DND-41 (cell line): ENCODE measurements around the gene GABRG3.

Experiments
- ATAC-seq: fragments of 200-7000 bp; cut with Tn5 transposase; 3 replicates; pipeline ENCODE4 v1.9.1; 2021; ENCODE audit warnings: low read depth; ENCODE audit not compliant: insufficient read depth
- DNase-seq: peaks from one replicate; pipeline ENCODE4 v3.0.0-alpha.2; 2020
- H2AFZ ChIP-seq: 2 replicates; pipeline ENCODE4 v1.6.0; 2012; ENCODE audit warnings: low read depth, low read length
- H3K27ac ChIP-seq: 2 replicates; pipeline ENCODE4 v1.5.1; 2012; ENCODE audit warnings: low read length, inconsistent platforms
- H3K27me3 ChIP-seq: fragments of 200-600 bp; sonication (generic); 2 replicates; pipeline ENCODE4 v1.6.0; 2012; ENCODE audit warnings: low read length, mild to moderate bottlenecking, inconsistent platforms; ENCODE audit not compliant: insufficient read depth, poor library complexity
- H3K36me3 ChIP-seq: 2 replicates; pipeline ENCODE4 v1.5.1; 2012; ENCODE audit warnings: low read length, inconsistent platforms; ENCODE audit not compliant: insufficient read depth
- H3K4me1 ChIP-seq: 2 replicates; pipeline ENCODE4 v1.5.1; 2012; ENCODE audit warnings: mild to moderate bottlenecking, low read length; ENCODE audit not compliant: insufficient read depth
- H3K4me2 ChIP-seq: 2 replicates; pipeline ENCODE4 v1.6.0; 2012; ENCODE audit warnings: mild to moderate bottlenecking, moderate library complexity, low read length, inconsistent platforms; ENCODE audit not compliant: insufficient read depth
- H3K4me3 ChIP-seq, 2 experiments: fragments of 200-600 bp in 1 of 2; shearing (Covaris generic) in 1 of 2; 2 replicates each; pipeline ENCODE4 v1.5.1; 2012 to 2016; ENCODE audit warnings: inconsistent platforms in 2 of 2, low read length in 2 of 2, mild to moderate bottlenecking in 2 of 2, low read depth in 1 of 2, moderate library complexity in 1 of 2
- H3K79me2 ChIP-seq: 2 replicates; pipeline ENCODE4 v1.6.0; 2012; ENCODE audit warnings: low read length, inconsistent platforms; ENCODE audit not compliant: insufficient read depth
- H3K9ac ChIP-seq: 2 replicates; pipeline ENCODE4 v1.6.0; 2012; ENCODE audit warnings: low read depth, mild to moderate bottlenecking, inconsistent platforms, low read length, moderate library complexity
- H3K9me3 ChIP-seq: 2 replicates; pipeline ENCODE4 v1.5.1; 2012; ENCODE audit warnings: low read length, moderate library complexity, mild to moderate bottlenecking, inconsistent platforms; ENCODE audit not compliant: insufficient read depth, severe bottlenecking
- H4K20me1 ChIP-seq: 2 replicates; pipeline ENCODE4 v1.6.0; 2012; ENCODE audit warnings: low read length; ENCODE audit not compliant: insufficient read depth
- CTCF ChIP-seq: IDR thresholded peaks from 2 replicates; pipeline ENCODE4 v1.5.1; 2012; ENCODE audit warnings: borderline replicate concordance, low read length, moderate library complexity, mild to moderate bottlenecking; ENCODE audit not compliant: poor library complexity, severe bottlenecking; ENCODE audit errors: extremely low read depth
- EZH2 ChIP-seq: IDR thresholded peaks from 3 replicates; pipeline ENCODE4 v1.6.1; 2012; ENCODE audit warnings: borderline replicate concordance, low read depth, mild to moderate bottlenecking, moderate library complexity, low read length, inconsistent platforms; ENCODE audit not compliant: severe bottlenecking

GABRG3 gene

GRCh38 chr15:27481768-27482167 is 510.8 kb downstream of the GABRG3 start:
- Histone ChIP-seq H2AFZ (no peak overlapping the region), H3K4me1 (no peaks in the 10 kb centered on the region), H3K27ac (no peak overlapping the region), H3K9me3 (no peaks in the 10 kb centered on the region), H3K79me2 (no peaks in the 10 kb centered on the region), H3K4me2 (no peak overlapping the region), H3K4me3 (no peak overlapping the region), H3K9ac (no peak overlapping the region), H4K20me1 (no peaks in the 10 kb centered on the region), H3K27me3 (no peaks in the 10 kb centered on the region), H3K36me3 (no peaks in the 10 kb centered on the region)
- no peak for ATAC-seq
- no peak for DNase-seq
- TF ChIP-seq EZH2: no peak
- no peak for TF ChIP-seq CTCF

- Histone ChIP-seq H3K4me2 (no peak overlapping the region), H3K27ac (no peak overlapping the region), H2AFZ (no peak overlapping the region), H3K79me2 (no peaks in the 10 kb centered on the region), H3K4me3 (no peak overlapping the region), H3K9me3 (no peaks in the 10 kb centered on the region), H3K4me1 (no peaks in the 10 kb centered on the region), H4K20me1 (no peaks in the 10 kb centered on the region), H3K36me3 (no peaks in the 10 kb centered on the region), H3K9ac (no peak overlapping the region), H3K27me3 (no peaks in the 10 kb centered on the region)
- DNase-seq (no peak), ATAC-seq (no peak)
- TF ChIP-seq EZH2 (no peak), CTCF (no peak)
These were observed 511.3 kb downstream of the GABRG3 start for GRCh38 chr15:27482287-27482686.

- no peak for TF ChIP-seq CTCF
- no peak for TF ChIP-seq EZH2
- Histone ChIP-seq H3K36me3 (no peaks in the 10 kb centered on the region), H3K4me3 (no peak overlapping the region), H3K4me1 (no peaks in the 10 kb centered on the region), H3K9me3 (no peaks in the 10 kb centered on the region), H3K27me3 (no peaks in the 10 kb centered on the region), H4K20me1 (no peaks in the 10 kb centered on the region), H3K79me2 (no peaks in the 10 kb centered on the region), H3K4me2 (no peak overlapping the region), H3K27ac (no peak overlapping the region), H2AFZ (no peak overlapping the region), H3K9ac (no peak overlapping the region)
- DNase-seq: no peak
- no peak for ATAC-seq
These were observed 512.1 kb downstream of the GABRG3 start for GRCh38 chr15:27483124-27483523.

- TF ChIP-seq EZH2: no peak
- TF ChIP-seq CTCF: no peak
- ATAC-seq (no peak), DNase-seq (no peak)
- H4K20me1 ChIP-seq: no peaks in the 10 kb centered on the region
- no peaks in the 10 kb centered on the region for H3K27me3 ChIP-seq
- no peak overlapping the region for H2AFZ ChIP-seq
- H3K4me2 ChIP-seq: no peak overlapping the region
- H3K36me3 ChIP-seq: no peaks in the 10 kb centered on the region
- H3K9me3 ChIP-seq: no peaks in the 10 kb centered on the region
- H3K79me2 ChIP-seq: no peaks in the 10 kb centered on the region
- H3K4me1 ChIP-seq: no peaks in the 10 kb centered on the region
- no peak overlapping the region for H3K4me3 ChIP-seq
- no peak overlapping the region for H3K9ac ChIP-seq
- H3K27ac ChIP-seq: no peak overlapping the region
These were observed 514.3 kb downstream of the GABRG3 start for GRCh38 chr15:27485265-27485664.
